ENCODE measurements around the gene ARHGAP8. TPM values are rescaled to one million over a fixed set of nuclear protein-coding genes. Genes with fewer than 3 reads are reported as not detected.

ARHGAP8 gene
- total and polyA plus RNA-seq, 2 experiments from 2014 or later: 62.8 to 64.9 TPM

DNA sequence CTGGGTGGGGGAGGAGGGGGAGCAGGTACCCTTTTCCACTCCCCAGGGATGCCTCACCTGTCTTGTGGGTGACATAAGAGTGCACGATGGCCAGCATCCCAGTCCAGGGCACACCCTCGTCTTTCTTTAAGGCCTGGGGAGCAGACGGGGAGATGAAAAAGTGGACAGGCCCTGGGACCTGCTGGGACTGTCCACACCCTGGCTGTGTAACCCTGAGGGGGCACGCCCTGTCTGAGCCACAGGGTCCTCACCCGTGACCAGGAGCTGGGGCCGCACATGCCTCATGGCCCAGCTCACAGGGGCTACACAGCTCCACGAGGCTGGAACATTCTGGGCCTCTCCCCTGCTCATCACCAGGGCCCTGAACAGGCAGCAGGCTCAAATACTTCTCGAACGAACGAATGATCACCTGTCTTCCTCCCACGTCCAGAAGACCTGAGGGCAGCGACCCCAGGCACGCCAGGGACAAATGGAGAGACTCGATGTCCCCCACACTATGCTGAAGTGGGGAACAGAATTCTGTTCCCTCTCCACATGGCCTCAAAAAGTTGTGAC is 133.5 kb downstream of the ARHGAP8 start:
- DNase-seq (ENCODE audit: low spot score): no peak
- Mint-ChIP-seq H3K36me3 (ENCODE audit: low read depth) (peaks cover 29% of the 10 kb centered on the region), H3K27ac (no peak overlapping the region), H3K9me3 (no peaks in the 10 kb centered on the region), H3K4me1 (peaks cover 9% of the 10 kb centered on the region), H3K4me3 (no peak overlapping the region), H3K27me3 (ENCODE audit: insufficient read depth, low read depth, poor library complexity) (peaks cover 5% of the 10 kb centered on the region)
- Histone ChIP-seq H3K27ac (ENCODE audit: low read depth) (no peak overlapping the region), H3K27me3 (ENCODE audit: insufficient read depth) (no peaks in the 10 kb centered on the region), H3F3A (replicated peaks; ENCODE audit: low read depth) (no peaks in the 10 kb centered on the region), H3K4me3 (no peak overlapping the region), H3K36me3 (ENCODE audit: insufficient read depth) (no peaks in the 10 kb centered on the region), H2AFZ (no peak overlapping the region), H4K20me1 (replicated peaks; ENCODE audit: insufficient read depth) (no peaks in the 10 kb centered on the region), H3K4me1 (ENCODE audit: insufficient read depth) (peaks cover 6% of the 10 kb centered on the region), H3K9me2 (ENCODE audit: insufficient read depth) (no peaks in the 10 kb centered on the region), H3K79me2 (replicated peaks; ENCODE audit: insufficient read depth) (no peaks in the 10 kb centered on the region), H3K4me2 (no peak overlapping the region)
- TF ChIP-seq EZH2 (IDR thresholded peaks at IDR 0.05; ENCODE audit: low read depth, unreplicated experiment) (no peak), STAT1 (IDR thresholded peaks at IDR 0.05; ENCODE audit: unreplicated experiment) (no peak), ZNF114 (CRISPR knock-in tag; IDR thresholded peaks at IDR 0.05) (no peak), EZH2phosphoT487 (IDR thresholded peaks at IDR 0.05; ENCODE audit: unreplicated experiment) (no peak), CREB1 (CRISPR knock-in tag; IDR thresholded peaks at IDR 0.05; ENCODE audit: low read depth) (no peak)
- TF ChIP-seq, protein P1, sequence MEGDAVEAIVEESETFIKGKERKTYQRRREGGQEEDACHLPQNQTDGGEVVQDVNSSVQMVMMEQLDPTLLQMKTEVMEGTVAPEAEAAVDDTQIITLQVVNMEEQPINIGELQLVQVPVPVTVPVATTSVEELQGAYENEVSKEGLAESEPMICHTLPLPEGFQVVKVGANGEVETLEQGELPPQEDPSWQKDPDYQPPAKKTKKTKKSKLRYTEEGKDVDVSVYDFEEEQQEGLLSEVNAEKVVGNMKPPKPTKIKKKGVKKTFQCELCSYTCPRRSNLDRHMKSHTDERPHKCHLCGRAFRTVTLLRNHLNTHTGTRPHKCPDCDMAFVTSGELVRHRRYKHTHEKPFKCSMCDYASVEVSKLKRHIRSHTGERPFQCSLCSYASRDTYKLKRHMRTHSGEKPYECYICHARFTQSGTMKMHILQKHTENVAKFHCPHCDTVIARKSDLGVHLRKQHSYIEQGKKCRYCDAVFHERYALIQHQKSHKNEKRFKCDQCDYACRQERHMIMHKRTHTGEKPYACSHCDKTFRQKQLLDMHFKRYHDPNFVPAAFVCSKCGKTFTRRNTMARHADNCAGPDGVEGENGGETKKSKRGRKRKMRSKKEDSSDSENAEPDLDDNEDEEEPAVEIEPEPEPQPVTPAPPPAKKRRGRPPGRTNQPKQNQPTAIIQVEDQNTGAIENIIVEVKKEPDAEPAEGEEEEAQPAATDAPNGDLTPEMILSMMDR (conservative IDR thresholded peaks at IDR 0.05; ENCODE audit: low read depth in 2 of 2): no peak
- TF ChIP-seq, protein P2, sequence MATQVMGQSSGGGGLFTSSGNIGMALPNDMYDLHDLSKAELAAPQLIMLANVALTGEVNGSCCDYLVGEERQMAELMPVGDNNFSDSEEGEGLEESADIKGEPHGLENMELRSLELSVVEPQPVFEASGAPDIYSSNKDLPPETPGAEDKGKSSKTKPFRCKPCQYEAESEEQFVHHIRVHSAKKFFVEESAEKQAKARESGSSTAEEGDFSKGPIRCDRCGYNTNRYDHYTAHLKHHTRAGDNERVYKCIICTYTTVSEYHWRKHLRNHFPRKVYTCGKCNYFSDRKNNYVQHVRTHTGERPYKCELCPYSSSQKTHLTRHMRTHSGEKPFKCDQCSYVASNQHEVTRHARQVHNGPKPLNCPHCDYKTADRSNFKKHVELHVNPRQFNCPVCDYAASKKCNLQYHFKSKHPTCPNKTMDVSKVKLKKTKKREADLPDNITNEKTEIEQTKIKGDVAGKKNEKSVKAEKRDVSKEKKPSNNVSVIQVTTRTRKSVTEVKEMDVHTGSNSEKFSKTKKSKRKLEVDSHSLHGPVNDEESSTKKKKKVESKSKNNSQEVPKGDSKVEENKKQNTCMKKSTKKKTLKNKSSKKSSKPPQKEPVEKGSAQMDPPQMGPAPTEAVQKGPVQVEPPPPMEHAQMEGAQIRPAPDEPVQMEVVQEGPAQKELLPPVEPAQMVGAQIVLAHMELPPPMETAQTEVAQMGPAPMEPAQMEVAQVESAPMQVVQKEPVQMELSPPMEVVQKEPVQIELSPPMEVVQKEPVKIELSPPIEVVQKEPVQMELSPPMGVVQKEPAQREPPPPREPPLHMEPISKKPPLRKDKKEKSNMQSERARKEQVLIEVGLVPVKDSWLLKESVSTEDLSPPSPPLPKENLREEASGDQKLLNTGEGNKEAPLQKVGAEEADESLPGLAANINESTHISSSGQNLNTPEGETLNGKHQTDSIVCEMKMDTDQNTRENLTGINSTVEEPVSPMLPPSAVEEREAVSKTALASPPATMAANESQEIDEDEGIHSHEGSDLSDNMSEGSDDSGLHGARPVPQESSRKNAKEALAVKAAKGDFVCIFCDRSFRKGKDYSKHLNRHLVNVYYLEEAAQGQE (IDR thresholded peaks at IDR 0.05; ENCODE audit: unreplicated experiment): no peak
- TF ChIP-seq, protein P3, sequence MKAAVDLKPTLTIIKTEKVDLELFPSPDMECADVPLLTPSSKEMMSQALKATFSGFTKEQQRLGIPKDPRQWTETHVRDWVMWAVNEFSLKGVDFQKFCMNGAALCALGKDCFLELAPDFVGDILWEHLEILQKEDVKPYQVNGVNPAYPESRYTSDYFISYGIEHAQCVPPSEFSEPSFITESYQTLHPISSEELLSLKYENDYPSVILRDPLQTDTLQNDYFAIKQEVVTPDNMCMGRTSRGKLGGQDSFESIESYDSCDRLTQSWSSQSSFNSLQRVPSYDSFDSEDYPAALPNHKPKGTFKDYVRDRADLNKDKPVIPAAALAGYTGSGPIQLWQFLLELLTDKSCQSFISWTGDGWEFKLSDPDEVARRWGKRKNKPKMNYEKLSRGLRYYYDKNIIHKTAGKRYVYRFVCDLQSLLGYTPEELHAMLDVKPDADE (IDR thresholded peaks at IDR 0.05): no peak
- TF ChIP-seq, protein P4, sequence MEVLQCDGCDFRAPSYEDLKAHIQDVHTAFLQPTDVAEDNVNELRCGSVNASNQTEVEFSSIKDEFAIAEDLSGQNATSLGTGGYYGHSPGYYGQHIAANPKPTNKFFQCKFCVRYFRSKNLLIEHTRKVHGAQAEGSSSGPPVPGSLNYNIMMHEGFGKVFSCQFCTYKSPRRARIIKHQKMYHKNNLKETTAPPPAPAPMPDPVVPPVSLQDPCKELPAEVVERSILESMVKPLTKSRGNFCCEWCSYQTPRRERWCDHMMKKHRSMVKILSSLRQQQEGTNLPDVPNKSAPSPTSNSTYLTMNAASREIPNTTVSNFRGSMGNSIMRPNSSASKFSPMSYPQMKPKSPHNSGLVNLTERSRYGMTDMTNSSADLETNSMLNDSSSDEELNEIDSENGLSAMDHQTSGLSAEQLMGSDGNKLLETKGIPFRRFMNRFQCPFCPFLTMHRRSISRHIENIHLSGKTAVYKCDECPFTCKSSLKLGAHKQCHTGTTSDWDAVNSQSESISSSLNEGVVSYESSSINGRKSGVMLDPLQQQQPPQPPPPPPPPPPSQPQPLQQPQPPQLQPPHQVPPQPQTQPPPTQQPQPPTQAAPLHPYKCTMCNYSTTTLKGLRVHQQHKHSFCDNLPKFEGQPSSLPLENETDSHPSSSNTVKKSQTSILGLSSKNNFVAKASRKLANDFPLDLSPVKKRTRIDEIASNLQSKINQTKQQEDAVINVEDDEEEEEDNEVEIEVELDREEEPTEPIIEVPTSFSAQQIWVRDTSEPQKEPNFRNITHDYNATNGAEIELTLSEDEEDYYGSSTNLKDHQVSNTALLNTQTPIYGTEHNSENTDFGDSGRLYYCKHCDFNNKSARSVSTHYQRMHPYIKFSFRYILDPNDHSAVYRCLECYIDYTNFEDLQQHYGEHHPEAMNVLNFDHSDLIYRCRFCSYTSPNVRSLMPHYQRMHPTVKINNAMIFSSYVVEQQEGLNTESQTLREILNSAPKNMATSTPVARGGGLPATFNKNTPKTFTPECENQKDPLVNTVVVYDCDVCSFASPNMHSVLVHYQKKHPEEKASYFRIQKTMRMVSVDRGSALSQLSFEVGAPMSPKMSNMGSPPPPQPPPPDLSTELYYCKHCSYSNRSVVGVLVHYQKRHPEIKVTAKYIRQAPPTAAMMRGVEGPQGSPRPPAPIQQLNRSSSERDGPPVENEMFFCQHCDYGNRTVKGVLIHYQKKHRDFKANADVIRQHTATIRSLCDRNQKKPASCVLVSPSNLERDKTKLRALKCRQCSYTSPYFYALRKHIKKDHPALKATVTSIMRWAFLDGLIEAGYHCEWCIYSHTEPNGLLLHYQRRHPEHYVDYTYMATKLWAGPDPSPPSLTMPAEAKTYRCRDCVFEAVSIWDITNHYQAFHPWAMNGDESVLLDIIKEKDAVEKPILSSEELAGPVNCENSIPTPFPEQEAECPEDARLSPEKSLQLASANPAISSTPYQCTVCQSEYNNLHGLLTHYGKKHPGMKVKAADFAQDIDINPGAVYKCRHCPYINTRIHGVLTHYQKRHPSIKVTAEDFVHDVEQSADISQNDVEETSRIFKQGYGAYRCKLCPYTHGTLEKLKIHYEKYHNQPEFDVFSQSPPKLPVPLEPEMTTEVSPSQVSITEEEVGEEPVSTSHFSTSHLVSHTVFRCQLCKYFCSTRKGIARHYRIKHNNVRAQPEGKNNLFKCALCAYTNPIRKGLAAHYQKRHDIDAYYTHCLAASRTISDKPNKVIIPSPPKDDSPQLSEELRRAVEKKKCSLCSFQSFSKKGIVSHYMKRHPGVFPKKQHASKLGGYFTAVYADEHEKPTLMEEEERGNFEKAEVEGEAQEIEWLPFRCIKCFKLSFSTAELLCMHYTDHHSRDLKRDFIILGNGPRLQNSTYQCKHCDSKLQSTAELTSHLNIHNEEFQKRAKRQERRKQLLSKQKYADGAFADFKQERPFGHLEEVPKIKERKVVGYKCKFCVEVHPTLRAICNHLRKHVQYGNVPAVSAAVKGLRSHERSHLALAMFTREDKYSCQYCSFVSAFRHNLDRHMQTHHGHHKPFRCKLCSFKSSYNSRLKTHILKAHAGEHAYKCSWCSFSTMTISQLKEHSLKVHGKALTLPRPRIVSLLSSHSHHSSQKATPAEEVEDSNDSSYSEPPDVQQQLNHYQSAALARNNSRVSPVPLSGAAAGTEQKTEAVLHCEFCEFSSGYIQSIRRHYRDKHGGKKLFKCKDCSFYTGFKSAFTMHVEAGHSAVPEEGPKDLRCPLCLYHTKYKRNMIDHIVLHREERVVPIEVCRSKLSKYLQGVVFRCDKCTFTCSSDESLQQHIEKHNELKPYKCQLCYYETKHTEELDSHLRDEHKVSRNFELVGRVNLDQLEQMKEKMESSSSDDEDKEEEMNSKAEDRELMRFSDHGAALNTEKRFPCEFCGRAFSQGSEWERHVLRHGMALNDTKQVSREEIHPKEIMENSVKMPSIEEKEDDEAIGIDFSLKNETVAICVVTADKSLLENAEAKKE (CRISPR knock-in tag; IDR thresholded peaks at IDR 0.05): no peak
- ATAC-seq: no peak
